Gastrocnemius medialis (tissue), 4 donors: ENCODE data around the gene MAML1.
A peak's percentile ranks its signal among the peaks of the same experiment; 100 is the strongest.

Source experiments
- POLR2A ChIP-seq, 2 donors: fragments of 450-650 bp; IDR thresholded peaks; one replicate each; pipeline ENCODE4 v1.6.1; 2017; ENCODE audit warnings: antibody characterized with exemption in 2 of 2, mild to moderate bottlenecking in 2 of 2, moderate library complexity in 2 of 2
- TF ChIP-seq, protein P1 (sequence below), 5 experiments: fragments of 450-650 bp in 3 of 5; fragments of 200-600 bp in 2 of 5; sonication (generic) in 2 of 5; IDR thresholded peaks in 4 of 5; conservative IDR thresholded peaks in 1 of 5; 1 replicate in 4 of 5; 2 replicates in 1 of 5; pipeline ENCODE4 v1.5.1; 2016 to 2019; ENCODE audit warnings: antibody characterized with exemption in 5 of 5, mild to moderate bottlenecking in 3 of 5, moderate library complexity in 3 of 5

DNA sequence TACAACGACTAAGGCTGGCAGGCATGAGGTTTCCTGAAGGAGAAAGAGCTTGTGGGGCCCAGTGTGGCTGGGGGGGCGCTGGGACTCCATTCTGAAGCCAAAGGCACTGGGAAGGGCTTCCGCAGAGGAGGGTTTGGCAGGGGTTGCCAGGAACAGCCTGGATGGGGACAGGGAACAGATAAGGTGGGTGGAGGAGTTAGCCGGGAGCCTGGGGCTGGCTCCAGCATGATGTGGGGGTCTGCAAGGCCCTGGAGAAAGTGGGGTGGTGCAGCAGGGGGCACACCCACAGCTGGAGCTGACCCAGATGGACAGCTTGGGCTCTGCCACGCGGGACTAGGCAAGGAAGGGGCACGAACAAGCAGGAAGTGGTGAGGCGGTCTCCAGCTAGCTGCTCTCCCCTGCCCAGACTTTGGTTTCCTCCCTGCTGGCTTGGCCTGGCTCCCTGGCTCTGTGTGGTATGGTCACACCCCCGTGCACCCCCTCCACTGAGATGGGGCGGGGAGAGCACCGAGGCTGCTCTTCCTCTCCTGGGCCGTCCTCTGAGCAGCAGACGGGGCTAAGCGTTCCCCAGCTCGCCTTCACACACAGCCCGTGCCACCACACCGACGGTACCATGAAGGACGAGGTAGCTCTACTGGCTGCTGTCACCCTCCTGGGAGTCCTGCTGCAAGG is 61.0 kb downstream of the MAML1 start, which contains the start of gene LTC4S:
- TF ChIP-seq, protein P1, sequence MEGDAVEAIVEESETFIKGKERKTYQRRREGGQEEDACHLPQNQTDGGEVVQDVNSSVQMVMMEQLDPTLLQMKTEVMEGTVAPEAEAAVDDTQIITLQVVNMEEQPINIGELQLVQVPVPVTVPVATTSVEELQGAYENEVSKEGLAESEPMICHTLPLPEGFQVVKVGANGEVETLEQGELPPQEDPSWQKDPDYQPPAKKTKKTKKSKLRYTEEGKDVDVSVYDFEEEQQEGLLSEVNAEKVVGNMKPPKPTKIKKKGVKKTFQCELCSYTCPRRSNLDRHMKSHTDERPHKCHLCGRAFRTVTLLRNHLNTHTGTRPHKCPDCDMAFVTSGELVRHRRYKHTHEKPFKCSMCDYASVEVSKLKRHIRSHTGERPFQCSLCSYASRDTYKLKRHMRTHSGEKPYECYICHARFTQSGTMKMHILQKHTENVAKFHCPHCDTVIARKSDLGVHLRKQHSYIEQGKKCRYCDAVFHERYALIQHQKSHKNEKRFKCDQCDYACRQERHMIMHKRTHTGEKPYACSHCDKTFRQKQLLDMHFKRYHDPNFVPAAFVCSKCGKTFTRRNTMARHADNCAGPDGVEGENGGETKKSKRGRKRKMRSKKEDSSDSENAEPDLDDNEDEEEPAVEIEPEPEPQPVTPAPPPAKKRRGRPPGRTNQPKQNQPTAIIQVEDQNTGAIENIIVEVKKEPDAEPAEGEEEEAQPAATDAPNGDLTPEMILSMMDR (IDR thresholded peaks at IDR 0.05 in 4 of 5, conservative IDR thresholded peaks at IDR 0.05 in 1 of 5) = no peak
- TF ChIP-seq POLR2A (IDR thresholded peaks at IDR 0.05) = peak in 1 of 2 donors; percentile 6
